ENCODE results near the gene BCAT1. TPM values are rescaled to one million over a fixed set of nuclear protein-coding genes. Genes with fewer than 3 reads are reported as not detected.

BCAT1 gene, protein sequence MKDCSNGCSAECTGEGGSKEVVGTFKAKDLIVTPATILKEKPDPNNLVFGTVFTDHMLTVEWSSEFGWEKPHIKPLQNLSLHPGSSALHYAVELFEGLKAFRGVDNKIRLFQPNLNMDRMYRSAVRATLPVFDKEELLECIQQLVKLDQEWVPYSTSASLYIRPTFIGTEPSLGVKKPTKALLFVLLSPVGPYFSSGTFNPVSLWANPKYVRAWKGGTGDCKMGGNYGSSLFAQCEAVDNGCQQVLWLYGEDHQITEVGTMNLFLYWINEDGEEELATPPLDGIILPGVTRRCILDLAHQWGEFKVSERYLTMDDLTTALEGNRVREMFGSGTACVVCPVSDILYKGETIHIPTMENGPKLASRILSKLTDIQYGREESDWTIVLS
- total RNA-seq, result 10 to 100 TPM in 1 of 2 donors, 1 to 10 TPM in 1; 3.4 to 13.1 TPM

DNA sequence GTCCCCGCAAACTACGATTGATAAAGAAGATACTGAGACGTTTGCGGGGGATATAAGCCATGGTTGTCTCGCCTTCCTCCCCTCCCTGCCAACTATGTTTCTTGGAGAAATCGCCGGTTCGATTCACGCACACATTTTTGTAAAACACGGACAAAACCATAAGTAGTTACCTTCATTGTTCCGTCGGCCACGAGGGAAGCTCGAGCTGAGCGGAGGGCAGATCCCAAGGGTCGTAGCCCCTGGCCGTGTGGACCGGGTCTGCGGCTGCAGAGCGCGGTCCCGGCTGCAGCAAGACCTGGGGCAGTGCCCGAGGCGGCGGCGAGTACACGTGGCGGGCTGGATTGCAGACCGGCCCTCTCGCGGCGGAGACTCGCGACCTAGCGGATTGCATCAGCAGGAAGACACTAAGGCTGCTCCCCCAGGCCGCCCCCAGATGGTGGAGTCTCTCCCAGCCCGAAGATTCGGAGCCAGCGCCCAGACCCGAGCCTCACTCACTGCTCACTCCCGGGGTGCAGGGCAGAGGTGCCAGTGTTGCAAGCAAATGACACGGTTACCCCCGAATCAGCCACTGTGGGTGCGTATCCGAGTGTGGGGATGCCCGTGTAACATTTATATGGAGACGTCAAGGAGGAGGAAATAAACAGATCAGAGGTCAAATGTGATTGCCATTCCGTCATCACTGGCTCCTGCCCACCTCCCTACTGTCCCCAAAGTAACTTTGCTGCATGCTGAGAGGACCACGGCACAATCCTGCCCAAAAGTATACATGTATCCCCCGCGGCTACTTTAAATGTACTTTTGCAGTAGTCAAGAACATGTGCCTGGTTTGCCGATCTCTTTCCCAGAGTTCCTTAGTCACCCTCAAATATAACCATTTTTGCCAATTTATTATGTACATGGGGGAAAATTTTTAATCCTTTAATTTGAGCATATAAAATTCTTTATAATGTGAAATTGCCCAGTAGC is at the start of gene BCAT1:
BCAT1 (minus strand) TSS at position 345 of the 966 bp plus-strand sequence; CDS start at position 176, 169 bp downstream.
- Histone ChIP-seq H3K4me3 (peak within 1 kb of the TSS; percentile 38 to 53), H3K27me3 (no peaks in the 10 kb centered on the region), H3K36me3 (no peaks in the 10 kb centered on the region), H3K27ac (no peak within 1 kb of the TSS), H3K9me3 (no peaks in the 10 kb centered on the region), H3K4me1 (peaks cover 0 to 8% of the 10 kb centered on the region in 2 donors)
- TF ChIP-seq, protein P1, sequence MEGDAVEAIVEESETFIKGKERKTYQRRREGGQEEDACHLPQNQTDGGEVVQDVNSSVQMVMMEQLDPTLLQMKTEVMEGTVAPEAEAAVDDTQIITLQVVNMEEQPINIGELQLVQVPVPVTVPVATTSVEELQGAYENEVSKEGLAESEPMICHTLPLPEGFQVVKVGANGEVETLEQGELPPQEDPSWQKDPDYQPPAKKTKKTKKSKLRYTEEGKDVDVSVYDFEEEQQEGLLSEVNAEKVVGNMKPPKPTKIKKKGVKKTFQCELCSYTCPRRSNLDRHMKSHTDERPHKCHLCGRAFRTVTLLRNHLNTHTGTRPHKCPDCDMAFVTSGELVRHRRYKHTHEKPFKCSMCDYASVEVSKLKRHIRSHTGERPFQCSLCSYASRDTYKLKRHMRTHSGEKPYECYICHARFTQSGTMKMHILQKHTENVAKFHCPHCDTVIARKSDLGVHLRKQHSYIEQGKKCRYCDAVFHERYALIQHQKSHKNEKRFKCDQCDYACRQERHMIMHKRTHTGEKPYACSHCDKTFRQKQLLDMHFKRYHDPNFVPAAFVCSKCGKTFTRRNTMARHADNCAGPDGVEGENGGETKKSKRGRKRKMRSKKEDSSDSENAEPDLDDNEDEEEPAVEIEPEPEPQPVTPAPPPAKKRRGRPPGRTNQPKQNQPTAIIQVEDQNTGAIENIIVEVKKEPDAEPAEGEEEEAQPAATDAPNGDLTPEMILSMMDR (IDR thresholded peaks at IDR 0.05), result no peak
- DNase-seq (ENCODE audit: low spot score), result peak; percentile 84

DNA sequence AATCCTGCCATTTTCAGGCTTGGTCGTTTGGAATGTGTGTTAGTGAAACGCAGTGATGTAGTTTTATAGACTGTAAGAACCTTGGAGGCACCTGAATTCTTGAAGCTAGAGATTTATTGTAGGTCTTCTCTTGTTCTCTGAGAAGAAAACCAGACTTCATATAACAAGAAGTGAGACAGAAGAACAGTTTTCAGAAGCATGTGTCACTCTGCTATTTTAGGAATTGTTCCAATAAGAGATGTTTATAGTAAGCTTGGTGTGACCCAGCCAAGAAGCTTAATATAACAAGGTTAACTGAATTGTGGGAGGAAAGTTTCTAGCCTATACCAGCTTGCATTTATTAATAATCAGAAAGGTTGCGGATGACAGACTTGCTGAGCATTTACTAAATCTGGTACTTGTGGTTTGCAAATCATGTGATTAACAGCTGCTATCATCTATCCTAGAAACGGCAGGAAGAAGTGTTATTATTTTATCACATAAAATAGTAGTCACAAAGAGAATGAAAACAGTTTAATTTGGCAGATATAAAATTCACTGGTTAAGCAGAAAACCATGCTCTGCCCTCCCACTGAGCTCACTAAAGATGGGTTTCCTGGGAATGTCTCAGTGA is 49.2 kb upstream of the BCAT1 start:
- no peak overlapping the region for H3K4me3 ChIP-seq
- no peak for DNase-seq (ENCODE audit: low spot score)

DNA sequence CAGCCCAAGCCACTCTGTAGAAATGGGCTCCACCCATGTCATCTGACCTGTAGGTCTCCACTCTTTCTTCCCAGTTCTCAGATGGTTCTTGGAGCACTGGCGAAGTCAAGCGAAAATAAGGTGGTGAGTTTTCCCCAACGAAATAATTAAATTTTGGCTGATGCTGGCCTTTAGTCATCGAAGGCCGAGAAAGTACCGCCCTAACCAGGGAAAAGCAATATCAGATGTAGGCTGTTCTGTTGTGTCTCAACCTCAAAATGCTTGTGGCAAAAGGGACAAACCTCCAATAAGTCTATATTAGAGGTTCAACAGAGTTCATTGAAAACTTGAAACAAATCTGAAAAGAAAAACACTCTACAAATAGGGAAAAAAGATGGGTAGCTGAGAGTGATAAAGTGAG is 48.6 kb upstream of the BCAT1 start:
- Histone ChIP-seq H3K4me3 (no peak overlapping the region), H3K27ac (no peak overlapping the region), H3K9me3 (no peaks in the 10 kb centered on the region), H3K27me3 (no peaks in the 10 kb centered on the region), H3K4me1 (peaks cover 0 to 9% of the 10 kb centered on the region in 2 donors), H3K36me3 (no peaks in the 10 kb centered on the region)
- no peak for DNase-seq (ENCODE audit: low spot score)
- TF ChIP-seq, protein P1 (IDR thresholded peaks at IDR 0.05), result no peak

More for the DNA sequence above, 49.2 kb upstream of the BCAT1 start:
- Histone ChIP-seq H3K9me3 (no peaks in the 10 kb centered on the region), H3K4me1 (peaks cover 0 to 9% of the 10 kb centered on the region in 2 donors), H3K36me3 (no peaks in the 10 kb centered on the region), H3K27me3 (no peaks in the 10 kb centered on the region), H3K27ac (no peak overlapping the region)
- TF ChIP-seq, protein P1 (IDR thresholded peaks at IDR 0.05), result no peak

DNA sequence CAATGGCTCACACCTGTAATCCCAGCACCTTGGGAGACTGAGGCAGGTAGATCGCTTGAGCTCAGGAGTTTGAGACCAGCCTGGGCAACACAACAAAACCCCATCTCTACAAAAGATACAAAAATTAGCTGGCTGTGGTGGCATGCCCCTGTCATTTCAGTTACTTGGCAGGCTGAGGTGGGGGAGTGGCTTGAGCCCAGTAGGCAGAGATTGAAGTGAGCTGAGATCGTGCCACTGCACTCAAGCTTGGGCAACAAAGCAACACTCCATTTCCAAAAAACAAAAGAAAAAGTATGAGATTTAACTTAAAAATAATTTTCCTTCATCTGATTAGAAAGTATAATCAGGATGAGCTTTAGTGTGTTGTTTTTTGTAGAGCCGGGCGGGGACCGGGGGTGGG is 47.9 kb upstream of the BCAT1 start:
- H3K4me1 ChIP-seq, result peaks cover 0 to 9% of the 10 kb centered on the region in 2 donors
- no peak overlapping the region for H3K4me3 ChIP-seq
- no peak overlapping the region for H3K27ac ChIP-seq
- DNase-seq (ENCODE audit: low spot score), result no peak
- TF ChIP-seq, protein P1 (IDR thresholded peaks at IDR 0.05), result no peak
- no peaks in the 10 kb centered on the region for H3K36me3 ChIP-seq
- no peaks in the 10 kb centered on the region for H3K9me3 ChIP-seq
- no peaks in the 10 kb centered on the region for H3K27me3 ChIP-seq

DNA sequence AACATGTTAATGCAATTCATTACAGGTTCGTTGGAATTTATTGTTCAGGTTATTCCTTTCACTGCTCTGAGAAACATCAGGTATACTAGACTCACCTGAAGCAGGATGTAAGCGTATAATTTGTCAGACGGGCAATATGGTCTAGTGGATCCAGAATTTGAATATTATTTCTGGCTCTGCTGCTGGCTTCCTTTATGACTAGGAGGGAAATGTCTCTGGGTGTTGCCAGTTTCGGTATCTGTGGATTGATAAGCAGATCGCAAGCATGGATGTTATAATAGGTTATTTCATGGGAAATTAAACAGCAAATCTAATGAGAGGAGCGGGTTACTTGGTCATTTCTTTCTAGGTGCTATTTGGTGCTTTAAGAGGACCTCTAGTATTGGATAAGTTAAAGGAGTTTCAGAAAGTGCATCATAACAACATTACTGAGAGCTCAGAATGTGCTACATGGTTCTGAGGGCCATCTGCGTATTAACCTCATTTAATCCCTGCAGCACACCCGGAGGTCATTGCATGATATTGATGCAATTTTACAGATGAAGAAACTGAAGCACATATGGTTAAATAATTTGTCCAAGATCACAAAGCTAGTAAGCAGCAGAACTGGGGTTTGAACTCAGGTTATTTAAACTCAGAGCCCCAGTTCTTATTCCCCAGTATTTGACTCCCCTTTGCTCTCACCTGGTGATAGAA is 47.3 kb upstream of the BCAT1 start:
- Histone ChIP-seq H3K27ac (no peak overlapping the region), H3K36me3 (no peaks in the 10 kb centered on the region), H3K9me3 (no peaks in the 10 kb centered on the region), H3K4me1 (peaks cover 0 to 9% of the 10 kb centered on the region in 2 donors), H3K27me3 (no peaks in the 10 kb centered on the region), H3K4me3 (no peak overlapping the region)
- TF ChIP-seq, protein P1 (IDR thresholded peaks at IDR 0.05), result no peak
- no peak for DNase-seq (ENCODE audit: low spot score)

Data from right atrium auricular region (tissue), 2 donors.